HS-27A (cell line): ENCODE data around the gene RBM20.

ENCODE experiments used
- DNase-seq: peaks from one replicate; pipeline ENCODE4 v3.0.0-alpha.2; 2012; ENCODE audit warnings: low read depth, missing footprints

RBM20 gene

DNA sequence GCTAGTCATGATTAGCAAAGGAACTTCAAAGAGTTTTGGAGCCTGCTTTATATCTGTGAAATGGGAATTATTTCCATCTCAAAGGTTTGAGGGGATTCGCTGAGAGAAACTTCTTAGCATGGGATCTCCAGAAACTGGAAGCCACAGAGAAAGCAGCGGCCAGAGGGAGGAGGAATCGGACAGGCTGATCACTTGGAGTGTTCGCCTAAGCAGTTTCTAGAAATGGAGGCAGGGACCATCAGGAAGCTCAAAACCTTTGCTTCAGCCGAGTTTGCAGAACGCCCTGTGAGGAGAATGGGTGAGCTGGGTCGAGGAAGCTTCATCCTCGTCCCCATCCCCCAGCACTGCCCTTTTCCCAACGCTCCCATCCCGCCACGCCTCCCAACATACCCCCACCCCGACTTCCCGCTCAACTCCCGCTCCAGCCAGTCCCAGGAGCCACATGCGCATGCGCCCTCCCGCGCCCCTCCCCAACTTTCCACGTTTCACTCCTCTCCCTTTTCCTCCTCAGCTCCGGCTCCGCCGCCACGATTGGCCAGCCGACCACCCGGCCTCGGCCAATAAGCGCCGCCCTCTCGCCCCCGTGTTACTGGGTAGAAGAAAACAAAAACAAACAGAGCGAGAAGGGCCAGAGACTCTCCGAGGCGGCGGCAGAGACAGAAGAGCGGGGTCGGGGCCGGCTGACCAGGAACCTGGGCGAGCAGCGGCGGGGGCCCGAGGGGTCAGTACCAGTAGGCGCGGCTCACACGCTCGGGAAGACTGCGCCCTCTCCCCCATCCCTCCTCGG, 227.4 kb downstream of the RBM20 start, which contains the start of gene PDCD4:
Gene PDCD4 (plus strand): TSS at position 631 of the 787 bp plus-strand sequence. CDS start 4,100 bp downstream, outside the sequence.
- DNase-seq, result peak; percentile 87

DNA sequence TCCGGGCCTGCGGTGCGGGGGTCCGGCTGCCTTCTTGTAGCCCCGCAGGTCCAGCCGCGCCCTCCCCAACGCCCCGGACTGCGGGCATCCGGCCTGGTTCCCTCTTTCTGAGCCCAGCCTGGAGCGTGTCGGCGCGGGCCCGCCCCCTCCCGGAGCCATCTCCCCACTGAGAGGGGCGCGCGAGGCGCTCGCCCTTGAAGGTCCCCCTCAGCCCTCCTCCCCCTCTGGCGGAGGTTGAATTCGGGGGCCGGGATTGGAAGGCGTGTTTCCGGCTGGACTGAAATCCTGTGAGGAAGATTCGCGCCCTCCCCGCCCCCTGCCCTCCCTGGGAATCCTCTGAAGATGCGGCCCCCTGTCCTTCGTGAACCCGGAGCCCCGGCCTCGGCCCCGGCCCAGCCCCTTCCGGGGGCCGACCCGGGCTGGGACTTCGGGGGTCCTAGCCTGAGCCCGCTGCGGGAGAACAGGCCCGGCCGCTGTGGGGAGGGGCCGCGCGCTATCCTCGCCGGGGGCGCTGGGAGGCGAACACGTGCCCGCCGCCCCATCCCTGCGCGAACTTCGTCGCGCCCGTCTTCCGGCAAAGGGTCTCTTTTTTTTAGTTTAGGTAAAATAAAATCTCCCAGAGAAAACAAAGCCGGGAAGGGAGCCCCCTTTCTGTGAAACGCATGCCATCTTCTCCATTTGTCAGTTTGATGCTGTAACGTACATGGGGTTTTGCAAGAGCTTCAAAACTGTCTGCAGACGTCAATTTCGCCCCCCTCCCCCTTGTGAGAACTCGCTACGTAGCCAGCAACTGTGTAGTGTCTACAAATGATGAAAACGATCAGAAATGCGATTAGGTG, 228.2 kb downstream of the RBM20 start:
- DNase-seq, result no peak

DNA sequence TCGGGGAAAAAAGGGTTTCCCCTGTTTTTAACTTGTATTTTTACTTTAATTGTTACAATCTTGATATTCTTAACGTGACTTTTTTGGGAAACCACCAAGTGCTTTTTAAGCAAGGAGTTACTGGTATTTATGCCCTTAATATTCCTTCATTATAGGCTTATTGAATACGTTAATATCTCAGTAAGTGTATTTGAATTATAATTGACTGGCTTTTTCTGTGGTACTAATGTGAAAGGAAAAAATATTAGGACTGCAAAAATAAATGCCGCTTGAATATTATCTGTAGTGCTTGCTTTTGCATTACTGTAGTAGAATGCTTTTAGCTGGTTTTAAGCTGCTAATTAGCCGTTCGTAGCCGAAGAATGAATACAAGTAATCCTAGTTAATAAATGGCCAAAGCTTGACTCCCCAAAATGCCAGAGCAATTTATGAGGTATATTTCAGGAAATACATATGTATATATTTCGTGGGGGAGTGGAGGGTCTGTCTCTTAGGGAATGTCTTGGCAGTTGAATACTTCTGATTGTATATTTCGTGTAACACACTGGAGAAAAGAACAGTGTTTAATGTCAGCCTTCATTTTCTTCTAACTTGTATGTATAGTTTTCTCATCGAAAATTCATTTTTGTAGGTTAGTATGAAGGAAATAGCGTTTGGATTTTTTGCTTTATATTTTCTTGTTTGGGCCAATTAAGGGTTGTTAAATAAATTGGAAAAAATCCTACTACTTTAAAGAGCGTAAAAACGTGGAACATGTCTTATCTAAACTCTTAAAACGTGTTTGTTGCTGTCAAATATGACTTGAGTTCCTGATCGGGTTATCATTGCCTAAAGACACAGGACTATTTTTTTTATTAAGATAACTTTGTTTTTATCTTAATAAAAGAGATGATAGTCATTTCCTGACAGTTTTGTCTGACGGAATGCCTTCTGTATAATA, 229.1 kb downstream of the RBM20 start:
- DNase-seq, result no peak

DNA sequence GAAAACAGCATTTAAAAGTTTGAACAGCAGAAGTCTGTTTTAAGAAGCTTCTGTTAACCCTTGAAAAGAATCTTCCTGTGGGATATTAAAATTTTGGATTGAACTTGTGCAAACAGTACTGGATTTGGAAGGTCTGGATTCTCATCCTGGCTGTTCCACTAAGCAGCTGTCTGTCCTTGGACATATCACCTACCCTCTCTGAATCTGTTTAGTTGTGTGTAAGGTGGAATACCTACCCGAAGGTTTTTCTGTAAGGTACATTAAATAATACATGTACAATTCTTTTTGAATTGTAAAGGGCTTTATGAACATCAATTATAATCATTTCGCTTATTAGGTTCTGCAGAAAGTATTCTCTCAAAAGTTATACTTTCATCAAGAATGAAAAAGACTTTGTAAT, 229.8 kb downstream of the RBM20 start:
- DNase-seq, result no peak

DNA sequence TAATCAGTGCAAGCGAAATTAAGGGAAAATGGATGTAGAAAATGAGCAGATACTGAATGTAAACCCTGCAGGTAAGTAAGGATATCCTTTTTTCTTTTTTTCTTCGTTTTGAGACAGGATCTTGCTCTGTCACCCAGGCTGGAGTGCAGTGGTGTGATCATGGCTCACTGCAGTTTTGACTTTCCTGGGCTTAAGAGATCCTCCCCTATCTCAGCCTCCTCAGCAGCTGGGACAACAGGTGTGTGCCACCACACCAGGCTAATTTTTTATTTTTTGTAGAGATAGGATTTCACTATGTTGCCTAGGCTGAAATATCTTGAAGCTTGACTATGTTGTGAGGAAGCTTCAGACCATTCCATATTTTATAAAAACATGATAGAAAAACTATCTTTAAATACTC, 231.9 kb downstream of the RBM20 start:
- no peak for DNase-seq

DNA sequence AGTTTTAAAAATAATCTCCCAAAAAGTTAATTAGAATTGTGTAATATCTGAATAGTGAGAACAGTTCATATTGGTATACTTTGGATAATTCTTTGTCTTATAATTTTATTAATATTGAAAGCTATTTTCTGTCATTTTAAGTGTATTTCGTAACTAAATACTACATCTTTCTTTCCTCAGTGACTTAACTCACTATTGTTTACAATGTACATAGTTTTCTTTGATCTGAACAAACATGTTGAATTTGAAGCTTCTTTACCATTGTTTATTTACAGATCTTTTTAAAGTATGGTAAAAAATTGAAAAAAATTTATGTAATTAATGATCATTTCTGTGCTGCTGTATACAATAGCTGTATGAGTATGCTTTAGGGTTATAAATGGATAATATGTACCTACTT, 232.7 kb downstream of the RBM20 start:
- no peak for DNase-seq

DNA sequence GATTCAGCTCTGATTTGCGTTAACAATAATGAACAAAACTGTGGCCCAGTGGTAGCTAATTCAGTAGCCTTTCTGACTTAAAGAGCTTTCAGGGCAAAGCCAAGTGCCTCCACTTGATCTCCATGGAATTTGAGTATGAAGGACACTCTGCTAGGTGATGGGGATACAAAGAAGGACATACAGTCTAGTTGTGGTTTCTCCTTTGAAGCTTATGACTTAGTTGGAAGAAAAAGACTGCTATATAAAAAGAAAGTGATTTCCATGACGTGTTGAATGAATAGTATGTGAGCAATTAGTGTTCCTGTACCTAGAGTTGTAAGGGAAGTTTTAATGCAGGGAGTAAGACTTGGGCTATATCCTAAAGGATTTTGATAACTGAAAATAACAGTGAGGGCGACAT, 235.9 kb downstream of the RBM20 start:
- no peak for DNase-seq

DNA sequence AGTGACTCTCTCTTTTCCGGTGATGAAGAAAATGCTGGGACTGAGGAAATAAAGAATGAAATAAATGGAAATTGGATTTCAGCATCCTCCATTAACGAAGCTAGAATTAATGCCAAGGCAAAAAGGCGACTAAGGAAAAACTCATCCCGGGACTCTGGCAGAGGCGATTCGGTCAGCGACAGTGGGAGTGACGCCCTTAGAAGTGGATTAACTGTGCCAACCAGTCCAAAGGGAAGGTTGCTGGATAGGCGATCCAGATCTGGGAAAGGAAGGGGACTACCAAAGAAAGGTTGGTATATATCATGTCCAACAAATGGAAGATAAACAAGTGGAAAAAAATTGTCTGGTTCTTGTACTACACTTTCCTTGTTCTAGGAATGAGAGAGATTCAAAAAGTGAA, 237.1 kb downstream of the RBM20 start:
- DNase-seq, result no peak

DNA sequence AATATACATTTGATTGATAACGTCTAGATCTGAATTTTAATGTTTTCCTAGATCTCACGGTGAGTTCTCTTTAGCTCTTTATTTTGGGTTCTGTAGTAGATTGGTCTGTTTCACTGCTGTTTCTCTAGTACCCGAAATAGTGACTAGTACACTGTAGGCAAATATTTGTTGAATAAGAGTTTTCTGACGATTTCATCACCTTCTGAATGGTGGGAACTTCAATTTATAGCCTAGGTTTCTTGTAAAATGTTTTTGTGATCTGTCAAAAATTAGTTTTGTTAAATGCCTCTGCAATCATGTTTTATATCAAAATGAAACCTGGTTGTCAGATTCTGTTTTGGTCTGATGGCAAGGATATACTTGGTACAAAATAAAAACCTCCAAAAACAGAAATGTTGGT, 237.8 kb downstream of the RBM20 start:
- no peak for DNase-seq

DNA sequence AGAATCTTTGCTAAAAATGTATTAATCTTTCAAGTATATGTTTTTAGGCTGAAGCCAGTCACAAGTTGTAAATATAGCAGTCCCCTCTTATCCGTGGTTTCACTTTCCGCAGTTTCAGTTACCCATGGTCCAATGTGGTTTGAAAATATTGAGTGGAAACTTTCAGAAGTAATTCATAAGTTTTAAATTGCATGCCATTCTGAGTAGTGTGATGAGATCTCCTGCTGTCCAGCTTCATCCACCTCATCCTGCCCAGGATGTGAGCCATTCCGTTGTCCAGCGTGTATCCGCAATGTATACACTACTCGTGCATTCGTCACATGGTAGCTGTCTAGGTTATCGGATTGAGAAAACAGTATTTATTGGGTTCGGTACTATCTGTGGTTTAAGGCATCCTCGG, 239.8 kb downstream of the RBM20 start:
- no peak for DNase-seq

DNA sequence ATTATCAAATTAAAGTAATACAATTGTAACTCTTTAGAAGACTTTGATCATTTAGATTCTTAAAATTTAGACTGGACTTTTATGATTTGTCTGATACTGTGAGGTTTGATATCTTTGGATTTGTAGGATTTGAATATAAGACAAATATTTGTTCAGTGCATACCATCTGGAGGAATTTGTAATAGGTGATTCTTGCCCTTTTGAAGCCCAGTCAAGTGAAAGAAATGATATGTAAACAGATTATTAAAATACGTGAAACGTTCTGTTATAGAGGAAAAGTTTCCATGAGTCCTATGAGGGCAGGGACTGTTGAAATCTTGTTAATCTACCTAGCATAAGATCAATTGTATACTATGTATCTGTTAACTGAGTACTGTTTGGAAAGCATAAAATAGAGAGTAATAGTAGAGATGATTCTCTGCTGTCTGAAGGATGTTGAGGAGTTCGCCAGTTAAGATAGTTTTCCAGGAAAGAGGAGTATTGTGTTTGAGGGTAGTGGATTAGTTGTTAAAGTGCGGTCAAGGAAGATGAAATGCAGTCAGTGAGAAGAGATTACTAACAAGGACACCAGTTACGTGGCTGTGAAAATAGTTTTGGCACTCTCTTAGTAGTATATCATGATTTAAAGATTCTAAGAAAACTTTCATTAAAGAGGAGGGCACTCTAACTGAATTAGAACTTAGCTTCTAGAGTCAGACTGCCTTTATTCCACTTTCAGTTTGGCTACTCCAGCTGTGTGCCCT, 242.0 kb downstream of the RBM20 start:
- no peak for DNase-seq

DNA sequence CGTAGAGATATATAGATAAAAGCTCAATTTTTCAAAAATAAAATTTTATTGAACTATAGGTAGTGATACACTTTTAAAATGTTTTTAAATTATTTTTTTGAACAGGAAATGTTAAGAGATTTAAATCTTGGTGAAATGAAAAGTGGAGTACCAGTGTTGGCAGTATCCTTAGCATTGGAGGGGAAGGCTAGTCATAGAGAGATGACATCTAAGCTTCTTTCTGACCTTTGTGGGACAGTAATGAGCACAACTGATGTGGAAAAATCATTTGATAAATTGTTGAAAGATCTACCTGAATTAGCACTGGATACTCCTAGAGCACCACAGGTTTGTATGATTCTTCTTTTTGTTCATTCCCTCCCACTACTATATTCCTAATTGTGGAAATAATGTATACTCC, 243.4 kb downstream of the RBM20 start:
- DNase-seq, result no peak
